Neuronal stem cell (in vitro differentiated cells): Measurements from ENCODE around the gene TAS1R3.

Experiments
- DNase-seq: peaks from one replicate; pipeline ENCODE4 v3.0.0-alpha.2; 2013; ENCODE audit warnings: low spot score
- H2AFZ ChIP-seq: one replicate; pipeline ENCODE4 v1.6.1; 2013; ENCODE audit warnings: mild to moderate bottlenecking, low read length, inconsistent platforms
- H2AK5ac ChIP-seq: 2 replicates; pipeline ENCODE4 v1.6.1; 2013; ENCODE audit warnings: low read depth, mild to moderate bottlenecking, inconsistent platforms, low read length, moderate library complexity, mixed read lengths
- H2BK120ac ChIP-seq: 2 replicates; pipeline ENCODE4 v1.6.1; 2013; ENCODE audit warnings: low read depth, mild to moderate bottlenecking, inconsistent platforms, low read length, moderate library complexity, mixed read lengths
- H2BK12ac ChIP-seq: one replicate; pipeline ENCODE4 v1.6.1; 2013; ENCODE audit warnings: low read length, inconsistent platforms
- H2BK15ac ChIP-seq: 2 replicates; pipeline ENCODE4 v1.6.1; 2013; ENCODE audit warnings: mild to moderate bottlenecking, low read length, inconsistent platforms, mixed read lengths
- H2BK5ac ChIP-seq: one replicate; pipeline ENCODE4 v1.6.1; 2013; ENCODE audit warnings: inconsistent platforms, mild to moderate bottlenecking, low read length, moderate library complexity
- H3K14ac ChIP-seq: one replicate; pipeline ENCODE4 v1.6.1; 2013; ENCODE audit warnings: low read length, inconsistent platforms
- H3K18ac ChIP-seq: 2 replicates; pipeline ENCODE4 v1.6.1; 2013; ENCODE audit warnings: low read length, inconsistent platforms
- H3K23ac ChIP-seq: 2 replicates; pipeline ENCODE4 v1.6.1; 2013; ENCODE audit warnings: low read depth, mild to moderate bottlenecking, mixed read lengths, low read length, inconsistent platforms; ENCODE audit not compliant: poor library complexity
- H3K27ac ChIP-seq: replicated peaks from 3 replicates; pipeline ENCODE4 v1.5.1; 2013; ENCODE audit warnings: low read length, inconsistent platforms
- H3K27me3 ChIP-seq, 3 experiments: 2 replicates each; pipeline ENCODE4 v1.6.1; 2013; ENCODE audit warnings: low read length in 3 of 3, mild to moderate bottlenecking in 2 of 3, inconsistent platforms in 1 of 3, low read depth in 1 of 3, mixed read lengths in 1 of 3, moderate library complexity in 1 of 3; ENCODE audit not compliant: control insufficient read depth in 3 of 3, insufficient read depth in 3 of 3
- H3K36me3 ChIP-seq, 2 donors: replicated peaks in 1 of 2; 2 replicates each; pipeline ENCODE4 v1.6.1; 2013; ENCODE audit warnings: low read length in 2 of 2; ENCODE audit not compliant: control insufficient read depth in 2 of 2, insufficient read depth in 2 of 2
- H3K4ac ChIP-seq: 2 replicates; pipeline ENCODE4 v1.6.1; 2013; ENCODE audit warnings: inconsistent platforms, mild to moderate bottlenecking, low read length, moderate library complexity
- H3K4me1 ChIP-seq, 2 donors: 1 replicate in 1 of 2; 2 replicates in 1 of 2; pipeline ENCODE4 v1.6.1; 2013; ENCODE audit warnings: low read length in 2 of 2, low read depth in 1 of 2; ENCODE audit not compliant: control insufficient read depth in 2 of 2, insufficient read depth in 1 of 2
- H3K4me2 ChIP-seq: one replicate; pipeline ENCODE4 v1.6.1; 2013; ENCODE audit warnings: mild to moderate bottlenecking, low read length, inconsistent platforms; ENCODE audit not compliant: insufficient read depth, poor library complexity, severe bottlenecking
- H3K4me3 ChIP-seq, 2 donors: 2 replicates each; pipeline ENCODE4 v1.5.1; 2013; ENCODE audit warnings: low read length in 2 of 2, mild to moderate bottlenecking in 2 of 2, inconsistent platforms in 1 of 2, moderate library complexity in 1 of 2
- H3K79me1 ChIP-seq: one replicate; pipeline ENCODE4 v1.6.1; 2013; ENCODE audit warnings: low read depth, mild to moderate bottlenecking, inconsistent platforms, low read length, moderate library complexity
- H3K9ac ChIP-seq: one replicate; pipeline ENCODE4 v1.6.1; 2013; ENCODE audit warnings: mild to moderate bottlenecking, low read depth, low read length, inconsistent platforms; ENCODE audit not compliant: poor library complexity
- H3K9me3 ChIP-seq, 2 donors: replicated peaks in 1 of 2; 2 replicates each; pipeline versions ENCODE3 to v1.6.1; 2013; ENCODE audit warnings: low read length in 2 of 2, mild to moderate bottlenecking in 2 of 2, inconsistent platforms in 1 of 2, low read depth in 1 of 2, mixed read lengths in 1 of 2, moderate library complexity in 1 of 2; ENCODE audit not compliant: control insufficient read depth in 2 of 2, insufficient read depth in 1 of 2
- H4K8ac ChIP-seq: one replicate; pipeline ENCODE4 v1.6.1; 2013; ENCODE audit warnings: low read depth, mild to moderate bottlenecking, inconsistent platforms, low read length, moderate library complexity
- H4K91ac ChIP-seq: one replicate; pipeline ENCODE4 v1.6.1; 2013; ENCODE audit warnings: low read length, low read depth, mild to moderate bottlenecking, inconsistent platforms; ENCODE audit not compliant: poor library complexity
- WGBS, 2 donors: extraction: QIAGEN DNeasy Blood & Tissue Kit; methylation state at CpG; one replicate each; pipeline ENCODE4 v1.1.7; 2013; ENCODE audit warnings: missing lambda C conversion rate in 2 of 2, mixed read lengths in 1 of 2; ENCODE audit not compliant: insufficient read length in 2 of 2, insufficient replicate concordance in 1 of 2; ENCODE audit errors: extremely low coverage in 2 of 2; 5-methylcytosine and 5-hydroxymethylcytosine counted together

The TAS1R3 gene

DNA sequence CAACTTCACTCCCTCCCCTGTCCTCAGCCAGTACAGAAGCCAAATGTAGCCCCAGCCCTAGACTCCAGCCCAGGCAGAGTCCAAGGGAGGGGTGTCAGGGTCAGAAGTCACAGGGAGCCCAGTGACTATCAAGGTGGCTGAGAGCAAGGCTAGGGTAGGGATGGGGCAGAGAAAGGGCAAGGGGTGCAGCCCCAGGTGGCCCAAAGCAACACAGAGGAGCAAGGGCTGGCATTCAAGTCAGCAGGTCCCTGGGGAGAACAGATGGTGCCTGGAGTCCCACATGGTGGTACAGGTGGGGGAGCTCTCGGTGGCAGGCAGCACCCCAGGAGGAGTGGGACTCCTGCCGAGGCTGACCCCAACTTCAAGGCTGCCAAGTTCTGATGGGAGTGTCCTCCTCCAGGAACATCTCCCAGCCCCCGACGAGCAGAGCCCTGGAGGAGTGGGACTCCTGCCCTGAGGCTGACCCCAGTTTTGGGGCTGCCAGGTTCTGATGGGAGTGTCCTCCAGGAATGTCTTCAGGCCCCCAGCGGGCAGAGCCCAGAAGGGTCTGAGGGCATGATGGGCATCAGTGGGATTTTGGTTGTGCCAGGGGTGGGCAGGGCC is 21.8 kb downstream of the TAS1R3 start:
- H4K91ac ChIP-seq, result no peak overlapping the region
- WGBS, 2 donors, result no CpG with 5 or more reads among the region's 5 CpGs
- peak overlapping the region; percentile 68 for H2AK5ac ChIP-seq
- H2BK5ac ChIP-seq, result peak overlapping the region; percentile 66
- peaks cover 12% of the 10 kb centered on the region for H3K79me1 ChIP-seq
- H3K9ac ChIP-seq, result peak overlapping the region; percentile 21
- peaks cover 2 to 5% of the 10 kb centered on the region in 2 donors for H3K36me3 ChIP-seq
- no peak overlapping the region for H3K18ac ChIP-seq
- H3K4me2 ChIP-seq, result no peak overlapping the region
- peaks cover 0 to 3% of the 10 kb centered on the region in 2 donors for H3K9me3 ChIP-seq
- H3K27me3 ChIP-seq, result peaks cover 0 to 25% (median 14%) of the 10 kb centered on the region in 3 experiments
- H4K8ac ChIP-seq, result no peak overlapping the region
- no peak overlapping the region for H3K27ac ChIP-seq
- no peak overlapping the region for H2BK12ac ChIP-seq
- no peak overlapping the region for H2AFZ ChIP-seq
- H3K4me1 ChIP-seq, result peaks cover 30 to 40% of the 10 kb centered on the region in 2 donors
- no peak overlapping the region for H2BK15ac ChIP-seq
- H3K23ac ChIP-seq, result peak overlapping the region; percentile 98
- H3K4ac ChIP-seq, result no peak overlapping the region
- no peak overlapping the region for H3K14ac ChIP-seq
- peak overlapping the region; percentile 83 for H2BK120ac ChIP-seq
- no peak for DNase-seq
- H3K4me3 ChIP-seq, result no peak overlapping the region

DNA sequence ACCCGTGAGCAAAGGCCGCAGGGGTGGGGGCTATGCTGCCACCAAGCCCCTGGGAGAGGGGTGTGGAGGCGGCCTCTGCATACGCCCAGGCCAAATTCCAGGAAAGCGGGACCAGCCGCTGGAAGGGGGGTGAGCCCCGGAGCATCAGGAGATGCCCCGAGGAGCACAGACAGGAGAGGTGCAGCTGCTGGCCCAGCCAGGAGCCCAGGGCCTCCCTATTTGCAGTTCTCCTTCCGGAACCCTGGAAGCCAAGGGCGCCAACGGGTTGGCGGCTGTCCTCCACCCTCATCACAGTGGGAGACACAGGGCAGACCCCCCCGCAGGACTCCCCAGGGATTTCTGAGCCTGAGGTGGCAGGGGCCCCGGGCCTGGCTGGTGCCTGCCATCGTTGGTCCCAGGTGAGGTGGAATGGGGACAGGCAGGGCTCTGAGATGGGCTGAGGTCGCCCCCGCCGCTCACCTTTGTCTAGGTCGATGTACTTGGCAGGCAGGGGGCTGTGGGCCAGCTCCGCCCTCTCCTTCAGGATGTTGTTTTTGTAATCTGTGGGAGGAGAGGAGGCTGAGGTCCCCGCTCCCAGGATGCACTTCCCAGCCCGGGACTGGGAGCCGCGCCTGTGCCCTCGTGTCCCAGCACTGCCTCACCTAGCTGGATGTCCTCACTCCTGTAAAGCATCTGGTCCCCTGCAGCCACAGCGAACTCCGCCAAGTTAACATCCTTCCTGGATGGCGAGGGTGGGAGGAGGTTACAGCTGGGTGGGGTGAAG is 22.5 kb downstream of the TAS1R3 start:
- Histone ChIP-seq H3K4ac (no peak overlapping the region), H3K27me3 (peaks cover 0 to 25% (median 14%) of the 10 kb centered on the region in 3 experiments), H3K14ac (peak overlapping the region; percentile 71), H3K18ac (peak overlapping the region; percentile 61), H3K9ac (peak overlapping the region; percentile 55), H2AFZ (no peak overlapping the region), H2BK120ac (no peak overlapping the region), H2BK15ac (no peak overlapping the region), H3K9me3 (peaks cover 0 to 3% of the 10 kb centered on the region in 2 donors), H2BK5ac (peak overlapping the region; percentile 39), H3K27ac (no peak overlapping the region), H3K23ac (peak overlapping the region; percentile 98), H3K4me2 (peak overlapping the region; percentile 66), H2AK5ac (peak overlapping the region; percentile 92), H4K8ac (no peak overlapping the region), H3K4me3 (no peak overlapping the region), H4K91ac (no peak overlapping the region), H3K4me1 (peaks cover 31 to 41% of the 10 kb centered on the region in 2 donors), H2BK12ac (no peak overlapping the region), H3K36me3 (peaks cover 2 to 5% of the 10 kb centered on the region in 2 donors), H3K79me1 (peaks cover 6% of the 10 kb centered on the region)
- DNase-seq, result no peak
- whole genome bisulfite sequencing, 2 donors, result no CpG with 5 or more reads among the region's 28 CpGs

DNA sequence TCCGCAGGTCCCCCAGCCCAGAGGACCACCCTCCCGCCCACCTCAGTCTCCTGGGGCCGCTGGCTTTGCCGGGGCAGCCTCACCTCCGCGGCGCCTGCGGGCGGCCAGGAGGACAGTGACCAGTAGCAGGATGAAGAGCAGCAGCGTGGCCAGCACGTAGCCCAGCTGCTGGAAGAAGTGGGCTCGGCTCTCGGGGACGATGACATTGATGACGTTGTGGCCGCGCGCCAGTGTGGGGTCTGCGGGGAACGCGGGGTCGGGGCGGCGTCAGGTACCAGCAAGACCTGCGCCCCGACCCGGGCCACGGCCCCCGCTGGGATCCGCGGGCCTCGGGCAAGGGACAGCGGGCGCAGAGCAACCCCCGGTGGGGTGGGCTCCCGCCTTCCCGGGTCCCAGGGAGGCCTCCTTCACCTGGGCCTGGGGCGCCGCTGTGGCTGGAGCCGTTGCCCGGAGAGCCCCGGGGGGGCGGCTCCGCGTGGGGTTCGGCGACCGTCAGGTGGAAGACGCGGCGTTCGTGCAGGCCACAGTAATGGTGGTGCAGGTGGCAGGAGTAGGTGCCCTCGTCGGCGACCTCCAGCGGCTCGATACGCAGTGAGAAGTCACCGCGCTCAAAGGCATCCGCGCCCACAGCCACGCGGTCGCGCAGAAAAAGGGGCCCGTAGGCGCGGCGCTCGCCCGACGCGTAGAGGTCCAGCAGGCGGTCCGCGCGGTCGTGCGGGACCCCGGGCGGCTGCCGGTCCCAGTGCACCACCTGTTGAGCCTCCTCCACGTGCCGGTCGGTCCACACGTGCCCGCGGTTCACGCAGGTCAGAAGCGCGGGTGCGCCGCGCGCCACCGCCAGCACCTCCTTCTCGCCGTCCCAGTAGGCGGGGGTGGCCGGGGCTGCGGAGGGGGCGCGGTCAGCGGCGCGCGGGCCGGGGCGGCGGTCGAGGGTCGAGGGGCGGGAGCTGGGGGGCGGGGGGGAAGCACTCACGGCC is 23.5 kb downstream of the TAS1R3 start:
- H3K9ac ChIP-seq, result peak overlapping the region; percentile 70

More for the DNA sequence above, 23.5 kb downstream of the TAS1R3 start:
- Histone ChIP-seq H2BK12ac (peak overlapping the region; percentile 84), H3K36me3 (peaks cover 2 to 5% of the 10 kb centered on the region in 2 donors), H3K14ac (peak overlapping the region; percentile 94), H3K79me1 (peaks cover 4% of the 10 kb centered on the region), H3K9me3 (peaks cover 0 to 3% of the 10 kb centered on the region in 2 donors), H2BK5ac (peak overlapping the region; percentile 39), H3K4me3 (peak overlapping the region in 1 of 2 donors; percentile 19), H4K8ac (no peak overlapping the region), H3K27ac (no peak overlapping the region), H2AK5ac (peak overlapping the region; percentile 92), H2AFZ (no peak overlapping the region), H3K18ac (peak overlapping the region; percentile 95), H3K4me2 (peak overlapping the region; percentile 66), H2BK15ac (peak overlapping the region; percentile 92), H3K4me1 (peaks cover 41 to 51% of the 10 kb centered on the region in 2 donors), H2BK120ac (no peak overlapping the region), H4K91ac (no peak overlapping the region), H3K27me3 (peaks cover 0 to 25% (median 14%) of the 10 kb centered on the region in 3 experiments), H3K4ac (peak overlapping the region; percentile 23), H3K23ac (peak overlapping the region; percentile 98)
- WGBS, 2 donors, result no CpG with 5 or more reads among the region's 116 CpGs
- no peak for DNase-seq
